ENCODE results near the gene C4A.
"Not testable (repeated sequence)": the region's sequence is repeated elsewhere in the genome, so short reads cannot be mapped to it uniquely, and the experiment has no call there.

The C4A gene

GRCh38 chr6:31981744-31982143 is at the start of gene C4A:
Gene C4A, plus strand, starts transcription at chr6:31982057. Its CDS starts 51 bp downstream, at chr6:31982108.
- DNase-seq = not testable (repeated sequence)

GRCh38 chr6:31932137-31932536 is 49.7 kb upstream of the C4A start:
- not testable (repeated sequence) for DNase-seq

GRCh38 chr6:31933537-31933936 is 48.3 kb upstream of the C4A start:
- no peak for DNase-seq

- no peak for DNase-seq
These were observed 46.8 kb upstream of the C4A start for GRCh38 chr6:31935021-31935420.

- no peak for DNase-seq
These were observed 46.0 kb upstream of the C4A start for GRCh38 chr6:31935823-31936222.

- no peak for DNase-seq
These were observed 41.6 kb upstream of the C4A start for GRCh38 chr6:31940256-31940664.

DNA sequence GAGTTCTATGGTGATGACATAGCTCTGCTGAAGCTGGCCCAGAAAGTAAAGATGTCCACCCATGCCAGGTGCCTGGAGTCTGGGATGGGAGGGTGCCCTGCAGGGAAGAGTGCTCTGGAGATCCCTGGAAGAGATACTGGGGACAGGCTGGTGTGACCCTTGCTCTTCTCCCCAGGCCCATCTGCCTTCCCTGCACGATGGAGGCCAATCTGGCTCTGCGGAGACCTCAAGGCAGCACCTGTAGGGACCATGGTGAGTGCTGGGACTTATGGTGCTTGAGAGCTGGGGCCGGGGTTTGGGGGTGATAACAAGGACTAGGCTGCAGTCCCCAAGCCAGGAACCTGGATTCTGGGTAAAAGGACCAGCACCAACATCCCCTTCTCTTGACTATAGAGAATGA is 38.1 kb upstream of the C4A start:
- DNase-seq = no peak

DNA sequence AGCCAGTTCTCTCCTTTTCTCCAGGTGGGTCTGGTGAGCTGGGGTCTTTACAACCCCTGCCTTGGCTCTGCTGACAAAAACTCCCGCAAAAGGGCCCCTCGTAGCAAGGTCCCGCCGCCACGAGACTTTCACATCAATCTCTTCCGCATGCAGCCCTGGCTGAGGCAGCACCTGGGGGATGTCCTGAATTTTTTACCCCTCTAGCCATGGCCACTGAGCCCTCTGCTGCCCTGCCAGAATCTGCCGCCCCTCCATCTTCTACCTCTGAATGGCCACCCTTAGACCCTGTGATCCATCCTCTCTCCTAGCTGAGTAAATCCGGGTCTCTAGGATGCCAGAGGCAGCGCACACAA is 36.7 kb upstream of the C4A start:
- no peak for DNase-seq

GRCh38 chr6:31945507-31946369 is 36.1 kb upstream of the C4A start, which contains the start of gene CFB:
Gene CFB, plus strand, starts transcription at chr6:31946095. Its CDS starts 127 bp downstream, at chr6:31946222.
- DNase-seq = no peak

DNA sequence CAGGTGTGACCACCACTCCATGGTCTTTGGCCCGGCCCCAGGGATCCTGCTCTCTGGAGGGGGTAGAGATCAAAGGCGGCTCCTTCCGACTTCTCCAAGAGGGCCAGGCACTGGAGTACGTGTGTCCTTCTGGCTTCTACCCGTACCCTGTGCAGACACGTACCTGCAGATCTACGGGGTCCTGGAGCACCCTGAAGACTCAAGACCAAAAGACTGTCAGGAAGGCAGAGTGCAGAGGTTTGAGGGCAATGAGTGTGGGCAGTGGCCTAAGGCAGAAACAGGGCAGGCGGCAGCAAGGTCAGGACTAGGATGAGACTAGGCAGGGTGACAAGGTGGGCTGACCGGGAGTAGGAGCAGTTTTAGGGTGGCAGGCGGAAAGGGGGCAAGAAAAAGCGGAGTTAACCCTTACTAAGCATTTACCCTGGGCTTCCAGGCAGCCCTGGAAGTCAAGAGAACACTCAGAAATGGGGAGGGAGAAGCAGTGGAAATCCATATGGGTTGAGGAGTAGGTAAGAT is 35.4 kb upstream of the C4A start:
- no peak for DNase-seq

- no peak for DNase-seq
These were observed 34.7 kb upstream of the C4A start for GRCh38 chr6:31947070-31947675.

DNA sequence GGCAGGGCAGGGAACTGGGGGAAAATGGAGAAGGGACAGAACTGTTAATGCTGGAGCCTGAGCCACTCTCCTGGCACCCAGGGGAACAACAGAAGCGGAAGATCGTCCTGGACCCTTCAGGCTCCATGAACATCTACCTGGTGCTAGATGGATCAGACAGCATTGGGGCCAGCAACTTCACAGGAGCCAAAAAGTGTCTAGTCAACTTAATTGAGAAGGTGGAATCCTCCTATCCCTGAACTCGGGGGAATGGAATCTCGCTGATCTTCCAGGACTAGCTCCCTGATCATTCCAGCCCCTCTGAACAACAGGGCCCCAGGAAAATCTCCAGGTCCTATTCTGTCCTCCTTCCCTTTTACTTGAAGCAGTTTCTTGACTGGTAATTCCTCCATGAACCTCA is 34.0 kb upstream of the C4A start:
- DNase-seq = no peak

DNA sequence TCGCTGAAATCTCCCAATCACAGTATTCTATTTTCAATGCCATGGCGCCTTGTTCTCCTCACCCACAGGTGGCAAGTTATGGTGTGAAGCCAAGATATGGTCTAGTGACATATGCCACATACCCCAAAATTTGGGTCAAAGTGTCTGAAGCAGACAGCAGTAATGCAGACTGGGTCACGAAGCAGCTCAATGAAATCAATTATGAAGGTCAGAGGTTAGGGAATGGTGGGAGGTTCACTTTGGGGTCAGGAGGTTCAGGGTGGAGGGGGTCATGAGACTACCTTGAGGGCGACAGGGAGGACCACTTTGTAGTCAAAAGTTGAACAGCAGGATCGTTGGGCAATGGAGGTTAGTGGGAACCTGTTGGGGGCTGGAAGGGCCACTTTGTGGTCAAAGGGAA is 33.6 kb upstream of the C4A start:
- DNase-seq = no peak

GRCh38 chr6:31948753-31949413 is 33.0 kb upstream of the C4A start:
- no peak for DNase-seq

DNA sequence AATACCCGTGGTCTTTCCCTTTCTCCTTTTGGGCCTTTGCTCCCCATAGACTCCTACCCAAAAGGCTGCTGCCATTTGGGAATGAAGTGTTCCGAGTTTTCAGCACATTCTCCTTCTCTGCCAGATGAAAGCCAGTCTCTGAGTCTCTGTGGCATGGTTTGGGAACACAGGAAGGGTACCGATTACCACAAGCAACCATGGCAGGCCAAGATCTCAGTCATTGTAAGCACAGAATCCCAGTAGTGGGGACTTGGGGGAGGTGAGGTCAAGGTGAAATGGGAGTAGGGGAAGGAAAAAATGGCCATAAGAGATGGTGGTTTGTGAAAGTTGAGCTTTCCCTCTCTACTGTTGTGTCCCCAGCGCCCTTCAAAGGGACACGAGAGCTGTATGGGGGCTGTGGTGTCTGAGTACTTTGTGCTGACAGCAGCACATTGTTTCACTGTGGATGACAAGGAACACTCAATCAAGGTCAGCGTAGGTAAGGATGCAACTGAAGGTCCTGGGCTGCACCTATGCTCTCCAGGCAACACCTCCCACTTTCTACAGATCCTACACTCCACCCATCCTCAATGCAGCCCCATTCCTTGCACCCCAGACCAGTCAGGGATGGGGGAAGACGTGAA is 31.8 kb upstream of the C4A start:
- no peak for DNase-seq

- no peak for DNase-seq
These were observed 29.6 kb upstream of the C4A start for GRCh38 chr6:31952140-31952805.

DNA sequence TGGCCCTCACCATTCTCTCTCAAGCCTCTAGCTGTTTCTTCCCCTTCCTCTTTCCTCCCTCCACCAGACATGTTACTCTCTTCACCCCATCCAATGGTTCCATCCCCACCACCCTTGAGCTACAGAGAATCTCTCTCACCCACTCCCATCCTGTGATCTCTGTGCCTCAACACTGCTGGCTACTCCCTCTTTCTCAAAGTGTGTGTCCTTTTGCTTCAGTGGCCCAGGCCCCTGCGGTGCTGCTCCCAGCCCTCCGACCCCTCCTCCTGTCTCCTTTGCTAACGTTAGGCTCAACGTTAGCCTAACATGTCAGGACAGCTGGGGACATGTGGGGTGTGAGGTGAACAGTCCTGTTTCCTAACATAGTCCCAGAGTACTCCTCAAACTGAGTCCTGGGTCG is 29.0 kb upstream of the C4A start:
- no peak for DNase-seq

DNA sequence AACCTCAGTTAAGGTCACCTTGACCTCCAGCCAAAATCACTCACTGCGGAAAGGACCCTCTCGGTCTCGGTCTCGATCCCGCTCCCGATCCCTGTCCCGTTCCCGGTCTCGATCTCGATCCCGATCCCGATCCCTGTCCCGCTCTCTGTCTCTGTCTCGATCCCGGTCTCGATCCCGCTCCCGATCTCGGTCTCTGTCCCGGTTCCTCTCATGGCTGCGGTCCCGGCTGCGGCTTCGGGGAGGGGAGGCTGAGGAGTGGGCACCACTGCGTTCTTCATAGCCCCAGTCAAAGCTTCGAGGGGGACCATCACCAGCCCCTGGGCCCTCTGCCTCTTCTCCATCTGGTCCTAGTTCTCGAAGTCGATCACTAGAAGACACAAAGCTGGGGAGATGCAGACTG is 27.3 kb upstream of the C4A start:
- no peak for DNase-seq

DNA sequence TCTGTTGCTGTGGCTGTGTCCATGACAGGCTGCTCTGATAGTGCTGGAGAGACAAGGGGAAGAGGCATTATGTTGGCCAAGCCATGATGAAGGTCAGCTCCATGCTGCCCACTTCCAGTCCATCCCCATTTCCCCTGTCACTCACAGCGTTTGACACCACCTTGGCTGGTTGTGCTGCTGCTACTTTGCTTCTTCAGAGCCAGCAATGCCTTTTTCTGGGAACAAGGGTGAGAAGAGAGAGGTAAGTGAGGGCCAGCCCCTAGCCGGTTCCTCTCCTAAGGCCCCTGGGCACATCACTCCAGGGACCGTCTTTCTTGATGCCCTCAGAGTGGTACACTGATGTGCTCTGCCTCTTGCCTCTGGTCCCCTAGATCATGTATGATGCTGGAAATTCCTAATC is 25.1 kb upstream of the C4A start:
- DNase-seq = no peak

DNA sequence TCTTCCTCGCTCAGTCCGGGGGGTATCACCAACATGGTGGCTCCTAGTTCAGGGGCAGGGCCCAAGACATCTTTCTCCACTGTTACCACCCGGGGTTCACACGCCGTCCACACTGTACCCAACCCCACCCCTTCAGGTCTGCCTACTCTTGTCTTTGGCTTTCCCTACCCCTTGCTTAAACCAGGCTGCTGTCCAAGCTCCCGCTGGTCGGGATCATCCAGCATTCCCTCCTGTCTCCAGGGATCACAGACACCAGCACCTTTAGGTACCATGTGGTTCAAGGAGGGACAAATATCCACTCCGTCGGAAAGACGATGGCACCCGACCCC is 23.5 kb upstream of the C4A start:
- no peak for DNase-seq

DNA sequence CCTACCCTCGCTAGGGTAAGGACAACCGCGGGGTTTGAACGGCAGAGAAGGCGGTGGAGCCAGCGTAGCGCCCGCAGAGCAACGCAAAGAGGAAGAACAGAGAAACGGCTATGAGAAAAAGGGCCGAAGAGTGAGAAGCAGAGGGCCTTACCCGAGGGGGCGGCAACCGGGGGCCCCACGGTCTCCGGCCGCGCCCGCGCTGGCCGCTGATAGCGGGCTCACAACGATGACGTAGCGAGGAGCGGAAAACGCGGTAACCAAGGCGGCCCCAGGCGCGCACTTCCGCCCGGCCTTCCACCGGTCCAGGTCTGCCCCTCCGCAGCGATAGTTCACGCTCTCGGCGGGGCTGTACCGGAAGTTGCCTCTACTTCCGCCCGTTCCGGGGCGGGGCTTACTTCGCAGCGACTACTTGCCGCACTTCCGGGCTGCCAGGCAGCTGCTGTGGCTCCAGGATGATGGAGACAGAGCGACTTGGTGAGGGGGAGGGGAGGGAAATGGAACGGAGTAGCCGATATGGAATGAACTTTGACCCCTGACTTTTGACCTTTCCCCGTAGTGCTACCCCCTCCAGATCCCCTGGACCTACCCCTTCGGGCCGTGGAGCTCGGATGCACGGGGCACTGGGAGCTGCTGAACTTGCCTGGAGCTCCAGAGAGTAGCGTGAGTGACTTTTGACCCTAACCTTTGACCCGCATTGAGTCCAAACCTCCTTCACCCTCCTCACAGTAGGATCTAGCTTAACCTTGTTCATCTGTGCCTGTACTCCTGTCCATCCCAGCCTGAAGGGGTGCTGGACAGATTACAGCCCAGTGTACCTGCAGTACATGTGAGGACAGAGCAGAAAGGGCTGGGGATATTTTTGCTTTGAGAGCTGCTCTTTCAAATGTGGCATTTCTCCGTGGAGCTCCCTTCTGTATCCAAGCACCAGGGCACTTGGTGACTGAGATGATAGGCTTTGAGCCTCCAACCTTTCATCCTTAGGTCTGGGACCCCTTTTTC is 22.8 kb upstream of the C4A start, which contains the start of the genes NELFE and SKIC2:
NELFE (minus strand) TSS at position 231 of the 999 bp plus-strand sequence. CDS start 525 bp downstream, outside the sequence.
SKIC2 (plus strand) TSS at position 435 of the 999 bp plus-strand sequence; CDS start at position 453, 18 bp downstream.
- DNase-seq = peak; percentile 79
